ENCODE data around the gene SST.

- TF ChIP-seq POLR2A (IDR thresholded peaks at IDR 0.05) (no peak), CTCF (IDR thresholded peaks at IDR 0.05) (no peak), EP300 (IDR thresholded peaks at IDR 0.05) (no peak)
Measured at GRCh38 chr3:187630404-187630803, 39.8 kb downstream of the SST start.
